HG03520 (cell line): ENCODE results near the gene CLEC16A.
"Not testable (repeated sequence)": the region's sequence is repeated elsewhere in the genome, so short reads cannot be mapped to it uniquely, and the experiment has no call there.

Experiments used
- ATAC-seq: cut with Tn5 transposase; IDR thresholded peaks from one replicate; pipeline ENCODE4 v1.9.1; 2021; ENCODE audit warnings: mild to moderate bottlenecking, moderate library complexity; ENCODE audit not compliant: unreplicated experiment

Gene CLEC16A

GRCh38 chr16:11205754-11206581 is 261.6 kb downstream of the CLEC16A start:
- no peak for ATAC-seq

GRCh38 chr16:11207646-11208045 is 263.3 kb downstream of the CLEC16A start:
- no peak for ATAC-seq

GRCh38 chr16:11208916-11209665 is 264.7 kb downstream of the CLEC16A start:
- no peak for ATAC-seq

DNA sequence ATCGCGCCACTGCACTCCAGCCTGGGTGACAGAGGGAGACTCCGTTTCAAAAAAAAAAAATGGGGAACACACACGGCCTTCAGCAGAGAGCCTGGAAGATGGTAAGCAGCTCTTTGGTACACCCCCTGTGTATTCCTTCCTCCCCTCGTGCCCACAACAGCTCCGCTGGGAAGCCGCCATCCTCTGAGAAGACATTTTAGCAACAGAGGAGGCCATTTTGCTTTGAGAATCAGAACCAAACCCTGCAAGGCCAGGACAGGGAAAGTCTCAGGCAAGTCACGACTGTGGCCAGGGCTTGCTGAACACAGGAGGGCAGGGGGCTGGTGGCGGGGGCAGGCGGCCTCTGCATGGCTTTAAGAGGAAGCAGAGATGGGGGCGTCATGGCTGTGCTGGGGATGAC is 265.9 kb downstream of the CLEC16A start:
- ATAC-seq = no peak

DNA sequence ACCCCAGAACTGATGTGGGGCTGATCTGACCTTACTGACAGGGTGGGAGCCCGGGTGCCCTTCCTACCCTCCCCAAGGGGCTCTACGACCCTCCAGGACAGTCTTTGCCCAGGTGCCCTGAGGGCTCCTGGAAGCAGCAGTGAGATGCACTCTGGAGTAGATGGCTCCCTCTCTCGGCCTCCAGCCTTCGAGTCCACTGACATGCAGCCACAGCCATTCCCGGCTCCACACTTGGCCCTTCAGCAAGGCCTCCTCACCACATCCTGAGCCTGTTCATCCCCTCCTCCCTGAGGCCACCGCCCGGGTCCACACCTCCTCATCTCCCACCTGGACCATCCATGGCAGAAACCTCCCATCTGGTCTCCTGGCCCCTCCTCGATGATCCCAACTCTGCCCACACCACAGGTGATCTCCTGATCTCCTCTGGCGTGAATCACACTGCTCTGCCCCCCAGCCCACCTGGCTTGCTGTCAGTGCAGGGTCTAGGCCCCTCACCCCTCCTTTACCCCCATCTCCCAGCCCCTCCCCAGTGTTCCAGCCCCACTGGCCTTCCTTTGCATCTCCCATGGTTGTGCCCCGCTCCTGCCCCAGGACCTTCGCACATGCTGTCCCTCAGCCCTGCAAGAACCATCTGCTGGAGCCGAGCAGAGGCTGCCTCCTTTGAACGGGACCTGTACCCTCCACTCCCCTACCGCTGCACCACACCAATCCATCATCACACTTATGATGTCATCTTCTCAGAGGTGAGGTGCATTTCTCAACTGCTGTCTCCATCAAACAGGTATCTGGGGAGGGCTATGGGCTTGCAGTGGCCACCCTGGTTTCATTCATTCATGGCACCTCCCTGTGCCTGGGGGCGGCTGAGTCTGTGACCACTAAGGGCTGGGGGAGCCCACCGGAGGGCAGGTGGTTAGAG is 267.0 kb downstream of the CLEC16A start:
- ATAC-seq = no peak

- ATAC-seq = no peak
Observed at GRCh38 chr16:11211977-11212797, 267.8 kb downstream of the CLEC16A start.

- ATAC-seq = no peak
Observed at GRCh38 chr16:11212798-11213196, 268.4 kb downstream of the CLEC16A start.

DNA sequence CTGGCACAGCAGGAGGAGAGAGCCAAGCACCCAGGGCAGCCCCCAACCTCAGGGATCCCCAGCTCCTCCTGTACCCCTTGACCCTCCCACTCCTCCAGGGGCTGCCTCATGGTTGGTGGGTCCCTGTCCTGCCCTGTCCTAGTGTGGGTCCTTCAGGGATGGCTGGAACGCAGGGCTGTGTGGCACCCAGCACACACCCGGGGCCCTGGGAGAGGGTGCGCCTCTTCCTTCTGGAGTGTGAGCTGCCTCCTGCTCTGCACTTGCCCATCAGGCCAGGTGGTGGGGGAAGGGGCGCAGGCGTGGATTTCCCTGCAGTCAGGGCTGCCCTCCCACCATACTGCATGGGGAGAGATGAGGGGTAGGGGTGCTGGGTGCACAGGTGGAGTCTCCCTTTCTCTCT is 269.0 kb downstream of the CLEC16A start:
- ATAC-seq = no peak

DNA sequence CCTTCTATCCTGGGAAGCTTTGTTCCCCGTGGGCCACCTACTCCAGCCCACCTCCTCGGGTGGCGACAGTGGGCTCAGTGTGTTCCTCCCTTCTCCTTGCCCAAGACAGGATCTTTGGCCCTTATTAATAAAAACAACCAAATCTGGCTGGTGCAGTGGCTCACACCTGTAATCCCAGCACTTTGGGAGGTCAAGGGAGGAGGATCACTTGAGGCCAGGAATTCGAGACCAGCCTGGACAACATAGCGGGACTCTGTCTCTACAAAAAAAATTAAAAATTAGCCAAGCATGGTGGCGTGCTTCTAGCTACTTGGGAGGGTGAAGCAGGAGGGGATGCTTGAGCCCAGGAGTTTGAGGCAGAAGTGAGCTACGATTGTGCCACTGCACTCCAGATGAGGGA is 269.4 kb downstream of the CLEC16A start:
- ATAC-seq = no peak

DNA sequence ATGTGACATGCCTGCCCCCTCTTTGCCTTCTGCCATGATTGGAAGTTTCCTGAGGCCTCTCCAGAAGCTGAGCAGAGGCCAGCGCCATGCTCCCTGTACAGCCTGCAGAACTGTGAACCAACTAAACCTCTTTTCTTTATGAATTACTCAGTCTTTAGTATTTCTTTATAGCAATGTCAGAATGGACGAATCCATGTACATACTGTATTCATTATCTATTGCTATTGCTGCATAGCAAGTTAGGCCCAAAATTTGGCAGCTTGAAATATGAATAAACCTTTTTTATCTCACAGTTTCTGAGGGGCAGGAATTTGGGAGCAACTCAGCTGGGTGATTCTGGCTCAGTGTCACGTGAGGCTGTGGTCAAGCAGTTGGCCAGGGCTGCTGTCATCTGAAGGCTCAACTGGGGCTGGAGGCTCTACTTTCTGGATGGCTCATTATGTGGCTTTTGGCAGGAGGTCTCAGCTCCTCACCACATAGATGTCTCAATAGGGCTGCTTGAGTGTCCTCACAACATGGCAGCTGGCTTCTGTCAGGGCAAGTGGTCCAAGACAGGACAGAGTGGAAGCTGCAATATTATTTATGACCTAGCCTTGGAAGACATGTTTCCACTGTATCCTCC is 271.7 kb downstream of the CLEC16A start:
- no peak for ATAC-seq

- ATAC-seq = no peak
Observed at GRCh38 chr16:11217651-11218603, 273.6 kb downstream of the CLEC16A start.

GRCh38 chr16:11218604-11218962 is 274.2 kb downstream of the CLEC16A start:
- no peak for ATAC-seq

GRCh38 chr16:11219178-11219577 is 274.8 kb downstream of the CLEC16A start:
- ATAC-seq = no peak

- ATAC-seq = not testable (repeated sequence)
Observed at GRCh38 chr16:11220507-11220906, 276.1 kb downstream of the CLEC16A start.

- no peak for ATAC-seq
Observed at GRCh38 chr16:11224096-11224893, 279.9 kb downstream of the CLEC16A start.

DNA sequence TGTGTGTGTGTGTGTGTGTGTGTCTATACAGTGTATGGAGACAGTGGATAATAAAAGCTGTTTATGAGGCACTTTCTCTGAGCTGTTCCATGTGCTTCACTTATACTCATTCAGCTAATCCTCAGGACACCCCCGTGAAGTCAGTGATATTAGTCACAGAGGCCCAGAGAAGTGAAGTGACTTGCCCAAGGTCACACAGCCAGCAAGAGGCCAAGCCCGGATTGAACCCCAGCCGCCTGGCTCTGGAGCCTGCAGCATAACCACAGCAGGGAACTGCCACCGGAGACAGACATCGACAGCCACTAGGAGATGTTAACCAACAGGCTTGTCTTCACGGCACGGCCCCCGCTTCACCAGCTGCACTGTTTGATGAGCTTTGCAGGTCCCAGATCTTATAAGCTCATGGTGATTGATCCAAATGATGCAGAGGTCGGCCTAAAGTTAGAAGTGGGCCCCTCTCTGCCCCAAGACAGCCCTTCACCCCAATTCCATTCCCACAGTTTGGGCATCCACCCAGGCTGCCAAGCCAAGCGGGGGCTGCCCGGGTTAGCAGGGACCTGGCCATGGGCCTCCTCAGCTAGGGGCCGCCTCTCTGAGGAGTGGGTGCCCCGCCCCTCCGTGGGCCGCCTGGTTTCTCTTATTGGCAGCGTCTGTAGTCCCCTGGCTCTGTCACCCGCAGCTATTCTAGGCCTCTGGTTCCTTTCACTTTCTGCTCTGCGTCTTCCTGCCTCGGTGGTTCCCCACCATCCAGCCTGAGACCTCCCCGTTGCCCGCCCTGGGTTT is 280.7 kb downstream of the CLEC16A start:
- ATAC-seq = peak; percentile 78
